K562 (cell line): ENCODE results near the gene TMEM156.
"Not testable (repeated sequence)": the region's sequence is repeated elsewhere in the genome, so short reads cannot be mapped to it uniquely, and the experiment has no call there.

Source experiments
- EP300 ChIP-seq: IDR thresholded peaks from 2 replicates; pipeline ENCODE4 v1.6.1; 2012; ENCODE audit warnings: low read length, improper control_type of control experiment
- EWSR1 ChIP-seq: fragments of 450-650 bp; IDR thresholded peaks from 2 replicates; pipeline ENCODE4 v1.6.1; 2018; ENCODE audit warnings: borderline replicate concordance, mild to moderate bottlenecking, low read depth, moderate library complexity; ENCODE audit not compliant: partially characterized antibody
- IRF1 ChIP-seq: sonication (generic); formaldehyde crosslinking; IDR thresholded peaks from 2 replicates; pipeline ENCODE4 v1.8.0; 2022; ENCODE audit warnings: missing genetic modification reagents, mild to moderate bottlenecking, borderline replicate concordance
- POLR2AphosphoS5 ChIP-seq: IDR thresholded peaks from 2 replicates; pipeline ENCODE4 v1.6.1; 2011; ENCODE audit warnings: mild to moderate bottlenecking, low read depth, low read length, moderate library complexity; ENCODE audit not compliant: control insufficient read depth, insufficient read depth
- ZZZ3 ChIP-seq: fragments of 450-650 bp; IDR thresholded peaks from 2 replicates; pipeline ENCODE4 v1.6.1; 2016; ENCODE audit warnings: antibody characterized with exemption, mild to moderate bottlenecking, moderate library complexity
- TF ChIP-seq, protein P1 (sequence below), 3 experiments: IDR thresholded peaks in 2 of 3; conservative IDR thresholded peaks in 1 of 3; 2 replicates each; pipeline ENCODE4 v1.5.1; 2011 to 2012; ENCODE audit warnings: low read length in 3 of 3, mild to moderate bottlenecking in 3 of 3, control low read depth in 2 of 3, improper control_type of control experiment in 1 of 3, inconsistent platforms in 1 of 3, low read depth in 1 of 3, mixed read lengths in 1 of 3, moderate library complexity in 1 of 3; ENCODE audit not compliant: insufficient read depth in 2 of 3

GRCh38 chr4:38988353-38988752 lies 43.9 kb downstream of the TMEM156 start:
- not testable (repeated sequence) for TF ChIP-seq IRF1, EP300, POLR2AphosphoS5, ZZZ3, EWSR1
- TF ChIP-seq, protein P1, sequence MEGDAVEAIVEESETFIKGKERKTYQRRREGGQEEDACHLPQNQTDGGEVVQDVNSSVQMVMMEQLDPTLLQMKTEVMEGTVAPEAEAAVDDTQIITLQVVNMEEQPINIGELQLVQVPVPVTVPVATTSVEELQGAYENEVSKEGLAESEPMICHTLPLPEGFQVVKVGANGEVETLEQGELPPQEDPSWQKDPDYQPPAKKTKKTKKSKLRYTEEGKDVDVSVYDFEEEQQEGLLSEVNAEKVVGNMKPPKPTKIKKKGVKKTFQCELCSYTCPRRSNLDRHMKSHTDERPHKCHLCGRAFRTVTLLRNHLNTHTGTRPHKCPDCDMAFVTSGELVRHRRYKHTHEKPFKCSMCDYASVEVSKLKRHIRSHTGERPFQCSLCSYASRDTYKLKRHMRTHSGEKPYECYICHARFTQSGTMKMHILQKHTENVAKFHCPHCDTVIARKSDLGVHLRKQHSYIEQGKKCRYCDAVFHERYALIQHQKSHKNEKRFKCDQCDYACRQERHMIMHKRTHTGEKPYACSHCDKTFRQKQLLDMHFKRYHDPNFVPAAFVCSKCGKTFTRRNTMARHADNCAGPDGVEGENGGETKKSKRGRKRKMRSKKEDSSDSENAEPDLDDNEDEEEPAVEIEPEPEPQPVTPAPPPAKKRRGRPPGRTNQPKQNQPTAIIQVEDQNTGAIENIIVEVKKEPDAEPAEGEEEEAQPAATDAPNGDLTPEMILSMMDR (IDR thresholded peaks at IDR 0.05 in 2 of 3, conservative IDR thresholded peaks at IDR 0.05 in 1 of 3; ENCODE audit: insufficient read depth in 2 of 3, low read depth in 1 of 3, low read length in 3 of 3): not testable (repeated sequence)
